Mucosa of descending colon (tissue), 3 donors: ENCODE results near the gene STAT3. TPM values are rescaled to one million over a fixed set of nuclear protein-coding genes. Genes with fewer than 3 reads are reported as not detected.
"Not testable (repeated sequence)": the region's sequence is repeated elsewhere in the genome, so short reads cannot be mapped to it uniquely, and the experiment has no call there.

Experiments used
- ATAC-seq: fragments of 200-7000 bp; cut with Tn5 transposase; one replicate; pipeline ENCODE4 v1.9.1; 2020; ENCODE audit warnings: mild to moderate bottlenecking, moderate library complexity
- DNase-seq, 3 donors: peaks; one replicate each; pipeline ENCODE4 v3.0.0-alpha.2; 2020
- H3K36me3 ChIP-seq: fragments of 200-600 bp; one replicate; pipeline ENCODE4 v1.8.0; 2021; ENCODE audit warnings: low read depth, mild to moderate bottlenecking
- H3K4me1 ChIP-seq: fragments of 200-600 bp; one replicate; pipeline ENCODE4 v1.8.0; 2021; ENCODE audit warnings: low read depth, mild to moderate bottlenecking
- H3K4me3 ChIP-seq: fragments of 200-600 bp; one replicate; pipeline ENCODE4 v1.8.0; 2021; ENCODE audit warnings: mild to moderate bottlenecking
- H3K9me3 ChIP-seq: fragments of 200-600 bp; one replicate; pipeline ENCODE4 v1.8.0; 2021; ENCODE audit warnings: mild to moderate bottlenecking
- CTCF ChIP-seq: fragments of 200-600 bp; IDR thresholded peaks from one replicate; pipeline ENCODE4 v1.8.0; 2022; ENCODE audit warnings: antibody characterized with exemption, mild to moderate bottlenecking
- intact Hi-C, 2 donors: fragments of 100-400 bp; cut with DNase I in 1 of 2; cut with micrococcal nuclease in 1 of 2; formaldehyde crosslinking; loops; one replicate each; pipeline versions ENCODE4 v1.11.0 to v1.11.1; 2022; cut with DNase I, micrococcal nuclease
- total RNA-seq, 3 donors: library from RNA; stranded (reverse); fragmentation: NEBNext Ultra II Directional in 2 of 3; extraction: Animal tissue kit (Norgen Biotek cat#: 25700) in 2 of 3; gene quantifications; one replicate each; pipeline versions ENCODE4 v1.2.1 to v1.2.4, GENCODE V29; 2021 to 2023
- donor health status: DM: no; HTN: no; CAD: no; lungs with moderate emphysema.
- donor health status: DM: no; HTN: no; CAD: no.
- donor health status: DM: no; HTN: yes; CAD: no.

Gene STAT3
- total RNA-seq, 3 donors from 2014 or later, result 158 to 230 (median 227) TPM

- Histone ChIP-seq H3K36me3 (no peaks in the 10 kb centered on the region), H3K4me1 (peaks cover 10% of the 10 kb centered on the region), H3K4me3 (no peak overlapping the region), H3K9me3 (no peaks in the 10 kb centered on the region)
- peak in 1 of 3 donors; percentile 27 for DNase-seq
- TF ChIP-seq CTCF, result no peak
- intact Hi-C loops, result no loop called here
- ATAC-seq, result peak; percentile 33
Observed at GRCh38 chr17:42399948-42400843, 12.0 kb upstream of the STAT3 start.

GRCh38 chr17:42399121-42399520 lies 10.9 kb upstream of the STAT3 start:
- Histone ChIP-seq H3K4me1 (peaks cover 10% of the 10 kb centered on the region), H3K9me3 (no peaks in the 10 kb centered on the region), H3K4me3 (no peak overlapping the region), H3K36me3 (no peaks in the 10 kb centered on the region)
- intact Hi-C loops, result no loop called here
- TF ChIP-seq CTCF, result no peak
- ATAC-seq (no peak), DNase-seq (no peak)

- intact Hi-C loops, H3K4me1 ChIP-seq, ATAC-seq, H3K36me3 ChIP-seq, H3K4me3 ChIP-seq, H3K9me3 ChIP-seq, DNase-seq: not testable (repeated sequence)
Observed at GRCh38 chr17:42395601-42396000, 7.4 kb upstream of the STAT3 start.

- TF ChIP-seq CTCF, result no peak
- ATAC-seq, result peak; percentile 72
- Histone ChIP-seq H3K9me3 (no peaks in the 10 kb centered on the region), H3K36me3 (no peaks in the 10 kb centered on the region), H3K4me1 (no peaks in the 10 kb centered on the region), H3K4me3 (no peak overlapping the region)
- intact Hi-C loops, result no loop called here
- DNase-seq, result no peak
Observed at GRCh38 chr17:42394838-42395237, 6.6 kb upstream of the STAT3 start.

GRCh38 chr17:42392692-42393415 lies 4.6 kb upstream of the STAT3 start:
- intact Hi-C loops, result no loop called here
- ATAC-seq (no peak), DNase-seq (no peak)
- peaks cover 4% of the 10 kb centered on the region for H3K36me3 ChIP-seq
- H3K4me1 ChIP-seq, result peaks cover 5% of the 10 kb centered on the region
- TF ChIP-seq CTCF, result no peak
- H3K9me3 ChIP-seq, result no peaks in the 10 kb centered on the region
- no peak overlapping the region for H3K4me3 ChIP-seq

- H3K9me3 ChIP-seq, H3K4me3 ChIP-seq, DNase-seq, H3K36me3 ChIP-seq, intact Hi-C loops, ATAC-seq: not testable (repeated sequence)
- H3K4me1 ChIP-seq, result peaks cover 14% of the 10 kb centered on the region
Observed at GRCh38 chr17:42391439-42391838, 3.2 kb upstream of the STAT3 start.
